GM21737 (cell line): ENCODE data around the gene PHF19.

Source experiments
- ATAC-seq: cut with Tn5 transposase; IDR thresholded peaks from one replicate; pipeline ENCODE4 v1.9.1; 2021; ENCODE audit warnings: mild to moderate bottlenecking, moderate library complexity; ENCODE audit not compliant: unreplicated experiment

PHF19 gene

GRCh38 chr9:120818595-120818994 lies 58.4 kb downstream of the PHF19 start:
- ATAC-seq, result no peak

GRCh38 chr9:120815075-120815474 lies 61.9 kb downstream of the PHF19 start:
- no peak for ATAC-seq

GRCh38 chr9:120808931-120809330 lies 68.1 kb downstream of the PHF19 start:
- no peak for ATAC-seq

DNA sequence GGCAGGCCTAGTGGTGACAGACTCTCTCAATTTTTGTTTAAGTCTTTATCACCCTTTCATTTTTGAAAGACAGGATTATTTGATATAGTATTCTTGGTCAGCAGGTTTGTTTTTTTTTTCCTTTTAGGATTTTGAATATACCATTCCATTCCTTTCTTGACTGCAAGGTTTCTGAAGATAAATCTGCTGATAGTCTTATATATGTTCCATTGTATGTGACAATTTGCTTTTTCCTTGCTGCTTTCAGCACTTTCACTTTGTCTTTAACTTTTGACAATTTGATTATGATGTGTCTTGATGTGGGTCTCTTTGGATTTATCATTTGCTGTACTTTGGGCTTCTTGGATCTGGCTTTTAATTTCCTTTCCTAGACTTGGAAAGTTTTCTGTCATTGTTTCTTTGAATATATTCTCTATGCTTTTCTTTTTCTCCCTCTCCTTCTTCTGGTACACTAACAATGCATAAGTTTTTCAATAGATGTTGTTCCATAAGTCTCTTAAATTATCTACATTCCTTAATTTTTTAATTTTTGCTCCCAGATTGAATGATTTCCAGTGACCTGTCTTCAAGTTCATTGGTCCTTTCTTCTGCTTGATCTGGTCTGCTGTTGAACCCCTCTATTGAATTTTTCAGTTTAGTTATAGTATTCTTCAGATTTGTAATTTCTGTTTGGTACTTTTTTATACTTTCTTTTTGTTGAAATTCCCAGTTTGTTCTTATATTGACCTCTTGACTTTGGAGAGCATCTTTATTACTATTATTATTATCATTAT lies 69.2 kb downstream of the PHF19 start:
- ATAC-seq, result no peak
